A673 (cell line): ENCODE data around the gene LPCAT1. TPM values are rescaled to one million over a fixed set of nuclear protein-coding genes. Genes with fewer than 3 reads are reported as not detected.
A peak's percentile ranks its signal among the peaks of the same experiment; 100 is the strongest.
"Not testable (repeated sequence)": the region's sequence is repeated elsewhere in the genome, so short reads cannot be mapped to it uniquely, and the experiment has no call there.

ENCODE experiments used
- BruUV-seq: library from RNA; stranded (reverse); fragments of 400-500 nt; replicated peaks from 2 replicates; lab custom pipeline; 2021; lab: Mats Ljungman, UMichigan
- CTCF ChIA-PET: fragments of 300-600 bp; sonication (Branson Sonifier 250); formaldehyde crosslinking; loops from one replicate; lab custom pipeline; 2022; ENCODE audit warnings: antibody characterized with exemption; lab: Charles Lee
- POLR2A ChIA-PET: fragments of 300-600 bp; sonication (Branson Sonifier 250); formaldehyde crosslinking; loops from one replicate; lab custom pipeline; 2022; ENCODE audit warnings: antibody characterized with exemption; ENCODE audit not compliant: low non-redundant PET; lab: Charles Lee
- DNase-seq: peaks from one replicate; pipeline ENCODE4 v3.0.0-alpha.2; 2015; ENCODE audit warnings: low spot score
- H3K27ac ChIP-seq: fragments of 200-600 bp; sonication (generic); 2 replicates; pipeline ENCODE4 v1.5.1; 2016; ENCODE audit warnings: mixed run types, low read depth, mild to moderate bottlenecking, mixed read lengths, antibody characterized with exemption, low read length; ENCODE audit not compliant: poor library complexity, severe bottlenecking
- H3K27me3 ChIP-seq: fragments of 200-600 bp; sonication (generic); replicated peaks from 2 replicates; pipeline ENCODE4 v1.6.1; 2017; ENCODE audit warnings: mixed run types, low read depth, mild to moderate bottlenecking, mixed read lengths, antibody characterized with exemption, low read length; ENCODE audit not compliant: insufficient read depth, poor library complexity
- H3K36me3 ChIP-seq: fragments of 200-600 bp; sonication (generic); 2 replicates; pipeline ENCODE4 v1.6.1; 2016; ENCODE audit warnings: mixed run types, mild to moderate bottlenecking, mixed read lengths, antibody characterized with exemption, low read length; ENCODE audit not compliant: insufficient read depth, poor library complexity, severe bottlenecking
- H3K4me1 ChIP-seq: fragments of 200-600 bp; sonication (generic); 2 replicates; pipeline ENCODE4 v1.6.1; 2017; ENCODE audit warnings: mixed run types, mild to moderate bottlenecking, mixed read lengths, antibody characterized with exemption, low read length; ENCODE audit not compliant: insufficient read depth, poor library complexity, severe bottlenecking
- H3K4me3 ChIP-seq: fragments of 200-600 bp; sonication (generic); 2 replicates; pipeline ENCODE4 v1.5.1; 2016; ENCODE audit warnings: low read depth, mixed run types, mild to moderate bottlenecking, mixed read lengths, low read length; ENCODE audit not compliant: poor library complexity, severe bottlenecking
- H3K9me3 ChIP-seq: fragments of 200-600 bp; sonication (generic); 2 replicates; pipeline ENCODE4 v1.6.1; 2016; ENCODE audit warnings: mixed run types, low read depth, mild to moderate bottlenecking, mixed read lengths, antibody characterized with exemption, low read length; ENCODE audit not compliant: poor library complexity, severe bottlenecking
- CTCF ChIP-seq: fragments of 300-800, 200-600 bp; sonication (generic); conservative IDR thresholded peaks from 2 replicates; pipeline ENCODE4 v1.5.1; 2017; ENCODE audit warnings: low read depth, mild to moderate bottlenecking, antibody characterized with exemption, low read length, moderate library complexity, mixed read lengths
- EZH2 ChIP-seq: fragments of 200-600 bp; sonication (generic); IDR thresholded peaks from 2 replicates; pipeline ENCODE4 v1.6.1; 2017; ENCODE audit warnings: borderline replicate concordance, low read depth, mild to moderate bottlenecking, mixed read lengths, antibody characterized with exemption, low read length; ENCODE audit not compliant: poor library complexity, severe bottlenecking
- intact Hi-C: fragments of 100-400 bp; cut with micrococcal nuclease; formaldehyde crosslinking; loops from one replicate; pipeline ENCODE4 v1.10.0; 2022; ENCODE audit not compliant: unreplicated experiment
- total RNA-seq: library from RNA; stranded (reverse); gene quantifications from 2 replicates; pipeline ENCODE4 v1.2.3, GENCODE V29; 2021

The LPCAT1 gene
- total RNA-seq, 1 experiment from 2014 or later, result 97.3 TPM

- peaks cover 6% of the 10 kb centered on the region for H3K4me1 ChIP-seq
- DNase-seq, result no peak
- ChIA-PET POLR2A (no interaction called here), CTCF (interaction anchor here (0.6 kb wide), 1 partner anchor 105 kb away, joined by 7 read pairs; no protein-coding TSS in a partner anchor)
- no peaks in the 10 kb centered on the region for H3K9me3 ChIP-seq
- no peak overlapping the region for H3K4me3 ChIP-seq
- H3K36me3 ChIP-seq, result peaks cover 18% of the 10 kb centered on the region
- TF ChIP-seq EZH2, result no peak
- TF ChIP-seq CTCF, result no peak
- BruUV-seq, result no TSS peak
- intact Hi-C loops, result no loop called here
- H3K27me3 ChIP-seq, result no peaks in the 10 kb centered on the region
- H3K27ac ChIP-seq, result peak overlapping the region; percentile 56
Observed at GRCh38 chr5:1515921-1516571, 7.7 kb downstream of the LPCAT1 start.

GRCh38 chr5:1515311-1515920 lies 8.3 kb downstream of the LPCAT1 start:
- Histone ChIP-seq H3K27ac (peak overlapping the region; percentile 56), H3K27me3 (no peaks in the 10 kb centered on the region), H3K4me3 (no peak overlapping the region), H3K36me3 (peaks cover 18% of the 10 kb centered on the region), H3K4me1 (peaks cover 6% of the 10 kb centered on the region), H3K9me3 (no peaks in the 10 kb centered on the region)
- no peak for DNase-seq
- intact Hi-C loops, result no loop called here
- ChIA-PET CTCF (no interaction called here), POLR2A (no interaction called here)
- no TSS peak for BruUV-seq
- no peak for TF ChIP-seq CTCF
- no peak for TF ChIP-seq EZH2

- H3K9me3 ChIP-seq, H3K4me1 ChIP-seq, POLR2A ChIA-PET, BruUV-seq, CTCF ChIA-PET, intact Hi-C loops, DNase-seq, H3K27me3 ChIP-seq, H3K27ac ChIP-seq, H3K4me3 ChIP-seq: not testable (repeated sequence)
- H3K36me3 ChIP-seq, result peaks cover 13% of the 10 kb centered on the region
Observed at GRCh38 chr5:1514819-1515310, 8.9 kb downstream of the LPCAT1 start.
